Mesothelial cell of epicardium (in vitro differentiated cells): ENCODE measurements around the gene WBP1L. TPM values are rescaled to one million over a fixed set of nuclear protein-coding genes. Genes with fewer than 3 reads are reported as not detected.

Experiments used
- DNase-seq, 2 experiments: peaks; one replicate each; pipeline ENCODE4 v3.0.0; 2021; ENCODE audit warnings: low spot score in 2 of 2; ENCODE audit not compliant: unreplicated experiment in 2 of 2
- H3K27ac Mint-ChIP-seq: 2 replicates; pipeline ENCODE4 v1.8.0; 2021; ENCODE audit warnings: mixed read lengths
- H3K27me3 Mint-ChIP-seq: 2 replicates; pipeline ENCODE4 v1.8.0; 2021; ENCODE audit warnings: low read depth, mixed read lengths
- H3K36me3 Mint-ChIP-seq: 2 replicates; pipeline ENCODE4 v1.8.0; 2021; ENCODE audit warnings: mixed read lengths
- H3K4me1 Mint-ChIP-seq: 2 replicates; pipeline ENCODE4 v1.8.0; 2021; ENCODE audit warnings: mixed read lengths
- H3K4me3 Mint-ChIP-seq: 2 replicates; pipeline ENCODE4 v1.8.0; 2021; ENCODE audit warnings: mild to moderate bottlenecking, moderate library complexity, mixed read lengths
- H3K9me3 Mint-ChIP-seq: 2 replicates; pipeline ENCODE4 v1.8.0; 2021; ENCODE audit warnings: mixed read lengths
- CTCF ChIP-seq: fragments of 200-600 bp; sonication (generic); IDR thresholded peaks from one replicate; pipeline ENCODE4 v1.5.0; 2021; ENCODE audit warnings: antibody characterized with exemption; ENCODE audit not compliant: unreplicated experiment
- total RNA-seq: library from RNA; stranded (reverse); gene quantifications from 3 replicates; pipeline ENCODE4 v1.2.1, GENCODE V29; 2021

The WBP1L gene
- total RNA-seq, 1 donor from 2014 or later, result 56.7 TPM

GRCh38 chr10:102791754-102792395, 48.1 kb downstream of the WBP1L start:
- no peak for DNase-seq
- Mint-ChIP-seq H3K9me3 (peaks cover 9% of the 10 kb centered on the region), H3K36me3 (peaks cover 21% of the 10 kb centered on the region), H3K4me3 (no peak overlapping the region), H3K4me1 (peaks cover 30% of the 10 kb centered on the region), H3K27me3 (no peaks in the 10 kb centered on the region), H3K27ac (peak overlapping the region; percentile 68)
- TF ChIP-seq CTCF, result no peak

GRCh38 chr10:102795453-102796406, 52.0 kb downstream of the WBP1L start:
- no peak for TF ChIP-seq CTCF
- Mint-ChIP-seq H3K27me3 (no peaks in the 10 kb centered on the region), H3K4me3 (no peak overlapping the region), H3K36me3 (peaks cover 18% of the 10 kb centered on the region), H3K27ac (peak overlapping the region; percentile 67), H3K4me1 (peaks cover 44% of the 10 kb centered on the region), H3K9me3 (no peaks in the 10 kb centered on the region)
- no peak for DNase-seq

- Mint-ChIP-seq H3K4me3 (no peak overlapping the region), H3K27me3 (no peaks in the 10 kb centered on the region), H3K4me1 (peaks cover 53% of the 10 kb centered on the region), H3K27ac (peak overlapping the region; percentile 67), H3K9me3 (no peaks in the 10 kb centered on the region), H3K36me3 (peaks cover 13% of the 10 kb centered on the region)
- no peak for TF ChIP-seq CTCF
- DNase-seq, result no peak
Measured at GRCh38 chr10:102796407-102797176, 52.8 kb downstream of the WBP1L start.

DNA sequence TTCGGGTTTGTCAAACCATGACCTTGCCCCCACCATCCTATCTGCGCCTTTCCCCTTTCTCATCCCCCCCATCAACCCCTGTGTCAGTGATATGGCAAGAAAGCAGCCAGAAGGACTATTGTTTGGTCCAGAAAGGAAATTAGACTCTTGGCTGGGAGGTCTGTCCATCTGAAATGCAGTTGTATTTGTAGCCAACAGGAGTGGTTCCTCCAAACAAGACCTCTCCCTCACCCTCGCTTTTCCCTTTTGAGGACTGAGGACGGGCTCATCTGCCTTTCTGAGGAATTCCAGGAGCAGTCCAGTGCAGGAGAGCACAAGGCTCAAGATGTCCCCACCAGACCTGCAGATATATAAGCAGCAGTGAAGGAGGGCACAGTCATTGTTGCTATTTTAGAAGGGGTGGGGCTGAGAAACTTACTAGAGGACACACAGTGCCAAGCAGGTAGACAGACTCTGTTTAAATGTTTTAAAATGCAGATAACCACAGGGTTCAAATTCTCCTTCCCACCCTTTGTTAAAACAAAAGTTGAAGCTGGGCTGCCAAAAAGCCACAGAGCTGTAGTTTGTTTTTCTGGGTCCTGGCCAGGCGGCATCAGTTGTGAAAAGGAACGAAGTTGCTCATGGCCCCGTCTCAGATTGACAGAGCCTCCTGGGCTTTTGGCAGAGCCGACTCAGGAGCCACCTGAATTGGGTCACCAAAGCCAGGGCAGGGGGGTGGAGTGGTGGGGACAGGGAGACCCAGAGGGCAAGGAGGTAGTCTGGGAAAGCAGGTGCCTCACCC, 56.1 kb downstream of the WBP1L start:
- peaks cover 65% of the 10 kb centered on the region for H3K4me1 Mint-ChIP-seq
- peak overlapping the region; percentile 91 for H3K27ac Mint-ChIP-seq
- H3K4me3 Mint-ChIP-seq, result no peak overlapping the region
- DNase-seq, result no peak
- H3K27me3 Mint-ChIP-seq, result no peaks in the 10 kb centered on the region
- no peak for TF ChIP-seq CTCF
- H3K36me3 Mint-ChIP-seq, result peaks cover 27% of the 10 kb centered on the region
- H3K9me3 Mint-ChIP-seq, result peaks cover 5% of the 10 kb centered on the region
